ENCODE results near the gene TMEFF1.

TMEFF1 gene

DNA sequence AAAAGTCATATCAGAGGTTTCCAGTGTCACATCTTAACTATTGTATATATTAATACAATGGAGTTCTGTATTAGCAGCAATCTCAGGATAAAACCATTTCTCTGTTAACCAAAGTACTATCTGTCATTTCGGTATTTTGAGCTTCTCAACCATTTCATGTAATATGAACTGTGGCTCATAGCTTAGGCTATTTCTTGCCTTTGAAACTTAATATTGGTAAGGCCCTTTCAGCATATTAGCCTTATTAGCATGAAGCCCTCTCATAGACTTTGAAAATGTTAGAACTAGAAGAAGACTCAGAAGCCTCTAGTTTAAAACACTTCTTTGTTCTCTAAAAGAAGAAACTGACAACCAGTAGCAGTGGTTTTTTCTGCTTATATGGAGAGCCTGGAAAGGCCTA, 105.7 kb downstream of the TMEFF1 start:
- no peak for ATAC-seq

DNA sequence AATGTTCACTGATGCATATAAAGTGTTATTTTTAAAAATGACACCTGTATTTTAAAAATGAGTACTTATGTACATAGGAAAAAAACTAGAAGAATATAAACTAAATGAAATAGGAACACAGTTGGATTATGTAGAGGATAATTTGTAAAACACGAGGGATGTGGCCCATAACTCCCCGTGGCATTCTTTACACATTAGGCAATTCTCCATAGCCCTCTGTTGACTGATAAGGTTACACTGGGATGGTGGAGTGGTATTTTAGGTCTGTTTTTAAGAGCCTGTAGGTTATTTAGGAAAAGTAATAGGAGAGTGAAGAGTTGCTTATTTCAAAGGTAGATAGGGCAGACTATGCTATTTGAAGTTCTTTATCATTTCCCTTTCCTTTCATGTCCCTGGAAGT, 106.7 kb downstream of the TMEFF1 start:
- ATAC-seq = no peak

- no peak for ATAC-seq
These were observed 107.3 kb downstream of the TMEFF1 start for GRCh38 chr9:100580257-100580656.

DNA sequence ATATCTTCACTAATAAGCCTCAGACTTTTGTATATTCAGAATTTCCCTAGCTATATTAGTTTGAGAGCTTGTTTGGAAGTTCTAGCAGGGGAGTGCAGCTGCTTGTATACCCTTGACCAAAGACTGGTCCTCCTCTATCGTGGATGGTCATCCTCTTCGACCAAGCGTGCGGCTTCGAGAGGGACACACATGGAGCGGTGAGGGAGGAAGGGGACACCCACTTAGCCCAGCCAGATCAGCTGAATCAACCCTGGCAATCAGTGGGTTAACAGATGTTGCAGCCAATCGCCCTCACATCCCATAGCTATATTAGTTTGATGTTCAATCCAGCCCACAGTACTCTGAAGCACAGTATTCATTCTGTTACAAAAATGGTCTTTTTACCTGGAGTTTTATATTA, 108.1 kb downstream of the TMEFF1 start:
- no peak for ATAC-seq

GRCh38 chr9:100581661-100582060, 108.7 kb downstream of the TMEFF1 start:
- ATAC-seq = no peak

DNA sequence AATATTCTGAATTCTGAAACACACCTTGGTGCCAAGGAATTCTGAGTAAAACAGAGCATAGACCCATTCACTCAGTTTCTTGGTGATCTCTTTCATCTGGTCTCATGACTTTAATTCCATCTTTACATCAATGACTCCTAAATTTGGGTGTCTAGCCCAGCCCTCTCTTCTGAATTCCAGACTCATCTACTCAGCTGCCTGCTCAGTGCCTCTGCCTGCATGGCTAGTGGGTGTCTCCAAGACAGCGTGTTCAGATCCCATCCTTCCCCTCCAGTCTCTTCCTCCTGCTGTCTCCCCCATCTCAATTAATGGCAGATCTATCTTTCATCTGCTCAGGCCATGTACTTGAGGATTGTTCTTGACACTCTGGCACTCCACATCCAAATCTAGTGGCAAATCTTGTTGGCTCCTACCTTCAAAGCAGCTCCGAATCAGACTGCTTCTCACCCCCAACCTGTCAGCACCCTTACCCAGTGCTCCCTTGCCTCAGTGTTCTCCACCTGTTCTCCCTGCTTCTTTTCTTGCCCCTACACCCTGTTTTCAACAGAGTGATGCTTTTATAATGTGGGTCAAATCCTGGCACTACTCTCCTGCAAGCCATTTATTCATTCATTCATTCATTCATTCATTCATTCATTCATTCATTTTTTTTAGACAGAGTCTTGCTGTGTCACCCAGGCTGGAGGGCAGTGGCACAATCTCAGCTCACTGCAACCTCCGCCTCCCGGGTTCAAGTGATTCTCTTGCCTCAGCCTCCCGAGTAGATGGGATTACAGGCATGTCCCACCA, 110.3 kb downstream of the TMEFF1 start:
- ATAC-seq = no peak

DNA sequence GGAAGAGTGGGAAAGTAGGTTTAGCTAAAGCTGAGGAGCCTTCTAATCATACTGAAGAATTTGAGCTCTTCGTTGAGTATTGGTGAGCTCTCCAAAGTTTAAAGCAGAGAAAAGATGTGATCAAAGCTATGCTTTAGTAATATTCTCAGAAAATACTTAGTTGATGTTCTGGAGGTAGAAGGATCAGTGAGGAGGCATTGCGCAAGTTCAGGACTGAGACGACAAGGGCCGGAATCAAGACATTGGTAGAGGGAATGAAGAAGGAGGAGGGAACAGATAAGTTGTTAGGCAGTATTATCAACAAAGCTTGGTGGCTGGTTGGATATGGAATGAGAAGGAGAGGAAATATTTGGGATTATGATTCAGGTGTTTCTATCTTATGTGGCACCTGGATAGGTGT, 112.0 kb downstream of the TMEFF1 start:
- no peak for ATAC-seq

DNA sequence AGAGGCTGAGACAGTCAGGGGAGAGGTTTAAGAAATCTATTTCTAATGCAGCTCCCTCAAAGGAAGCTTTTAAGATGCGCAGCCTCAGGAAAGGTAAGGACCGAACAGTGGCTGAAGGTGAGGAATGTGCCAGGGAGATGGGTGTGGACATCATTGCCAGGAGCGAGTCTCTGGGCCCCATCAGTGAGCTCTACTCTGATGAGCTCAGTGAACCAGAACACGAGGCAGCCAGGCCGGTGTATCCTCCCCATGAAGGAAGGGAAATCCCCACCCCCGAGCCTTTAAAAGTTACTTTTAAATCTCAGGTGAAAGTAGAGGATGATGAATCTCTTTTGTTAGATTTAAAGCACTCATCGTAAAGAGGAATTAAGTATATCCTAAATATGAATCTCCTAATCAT, 113.1 kb downstream of the TMEFF1 start:
- no peak for ATAC-seq

GRCh38 chr9:100587375-100587774, 114.4 kb downstream of the TMEFF1 start:
- no peak for ATAC-seq

GRCh38 chr9:100589582-100589981, 116.6 kb downstream of the TMEFF1 start:
- no peak for ATAC-seq

GRCh38 chr9:100590481-100590880, 117.5 kb downstream of the TMEFF1 start:
- no peak for ATAC-seq

DNA sequence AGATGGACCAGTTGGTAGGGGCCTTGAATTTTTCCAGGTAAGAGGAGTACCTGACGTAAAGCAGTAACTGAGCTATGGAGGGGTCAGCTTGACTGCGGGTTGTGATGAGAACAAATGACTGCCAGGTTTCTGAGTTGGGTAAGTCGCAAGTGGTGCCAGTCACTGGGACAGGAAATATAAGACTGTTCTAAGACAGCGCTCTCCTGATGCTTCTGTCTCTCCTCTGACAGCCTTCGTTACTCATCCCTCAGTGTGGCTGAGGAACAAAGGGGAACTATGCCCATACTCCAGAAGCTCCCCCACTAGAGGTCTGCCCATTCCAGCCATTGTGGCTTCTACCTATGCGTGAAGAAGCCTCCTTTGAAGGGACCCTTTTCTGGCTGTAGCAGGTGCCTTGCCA, 118.2 kb downstream of the TMEFF1 start:
- no peak for ATAC-seq

- no peak for ATAC-seq
These were observed 118.9 kb downstream of the TMEFF1 start for GRCh38 chr9:100591639-100592412.

DNA sequence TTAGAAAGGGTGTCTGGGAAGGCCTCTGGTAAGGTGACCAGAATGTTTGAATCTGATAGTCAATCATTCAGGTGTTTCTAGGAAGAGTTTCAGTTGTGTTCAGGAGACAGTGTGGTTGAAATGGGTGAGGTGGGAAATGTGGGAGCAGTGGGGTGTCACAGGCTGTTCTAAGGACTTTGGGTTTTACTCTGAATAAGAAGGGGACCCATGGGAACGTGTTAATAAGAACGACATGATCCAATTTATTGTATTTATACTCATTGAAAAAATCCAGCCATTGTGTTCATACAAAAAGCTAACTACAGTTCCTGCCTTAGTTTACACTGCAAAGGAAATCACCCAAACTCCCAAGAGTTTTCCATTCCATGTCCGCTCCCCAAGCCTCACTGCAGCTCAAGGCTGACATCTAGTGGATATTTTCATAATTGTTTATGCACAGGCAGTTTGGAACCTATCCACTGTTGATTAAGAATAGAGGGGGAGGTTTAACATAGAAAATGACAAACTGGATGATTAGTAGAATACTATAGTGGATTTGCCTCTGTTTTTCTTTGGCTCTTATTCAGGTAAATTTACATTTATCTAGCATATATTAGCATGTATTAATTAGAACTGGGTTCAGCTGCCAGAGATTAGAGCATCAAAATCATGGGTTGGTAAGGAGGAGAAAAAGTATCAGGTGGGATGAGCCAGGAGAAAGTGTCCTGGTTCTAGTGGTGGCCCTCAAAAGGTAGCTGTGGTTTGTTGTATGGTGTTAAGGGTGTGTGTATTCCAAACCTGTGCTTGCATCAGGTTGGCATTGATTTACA, 122.6 kb downstream of the TMEFF1 start:
- peak in 1 of 2 donors; percentile 22 for ATAC-seq

- no peak for ATAC-seq
These were observed 124.3 kb downstream of the TMEFF1 start for GRCh38 chr9:100597236-100597635.

DNA sequence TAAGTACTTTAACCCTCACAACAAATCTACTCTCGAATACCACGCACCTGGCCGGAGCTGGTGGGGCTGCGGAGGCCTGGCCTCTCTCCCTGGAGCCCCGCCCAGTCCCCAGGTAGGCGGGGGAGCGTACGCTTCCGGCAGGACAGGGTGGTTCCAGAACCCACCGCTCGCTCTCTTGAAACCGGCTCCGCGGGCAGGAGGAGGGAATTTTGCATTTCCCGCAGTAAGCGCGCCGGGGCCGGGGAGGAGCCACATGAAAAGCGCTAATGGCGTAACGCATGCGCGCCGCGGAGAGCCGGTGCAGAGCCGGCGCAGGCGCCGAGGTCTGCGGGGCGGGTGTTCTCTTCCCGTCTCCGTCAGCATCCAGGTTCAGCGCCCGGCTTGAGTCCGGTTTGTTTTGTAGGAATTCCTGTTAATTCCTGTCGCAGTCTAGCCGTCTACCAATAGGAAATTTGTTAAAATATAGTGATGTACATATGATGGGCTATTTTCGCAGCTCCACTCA, 125.7 kb downstream of the TMEFF1 start:
- ATAC-seq = peak; percentile 79 to 82

- no peak for ATAC-seq
These were observed 127.7 kb downstream of the TMEFF1 start for GRCh38 chr9:100600521-100601079.

DNA sequence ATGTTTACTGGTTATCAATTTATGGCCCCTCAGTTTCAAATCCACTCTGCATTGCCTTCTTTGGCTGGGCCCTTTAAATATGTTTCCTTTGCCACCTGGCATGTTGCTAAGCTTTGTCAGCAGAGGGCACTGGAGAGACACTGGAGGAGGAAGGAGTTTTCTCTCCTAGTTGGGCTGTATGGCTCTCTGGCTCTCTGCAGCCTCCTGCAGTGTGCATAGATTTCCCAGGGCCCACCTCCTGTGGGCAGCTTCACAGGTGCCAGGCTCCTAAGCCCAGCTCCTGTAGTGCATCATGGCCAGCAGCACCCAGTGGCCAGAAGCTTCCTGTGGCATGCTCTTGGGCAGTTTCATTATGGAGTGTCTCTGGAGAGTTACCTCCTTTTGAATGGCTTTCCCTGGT, 128.3 kb downstream of the TMEFF1 start:
- ATAC-seq = no peak

DNA sequence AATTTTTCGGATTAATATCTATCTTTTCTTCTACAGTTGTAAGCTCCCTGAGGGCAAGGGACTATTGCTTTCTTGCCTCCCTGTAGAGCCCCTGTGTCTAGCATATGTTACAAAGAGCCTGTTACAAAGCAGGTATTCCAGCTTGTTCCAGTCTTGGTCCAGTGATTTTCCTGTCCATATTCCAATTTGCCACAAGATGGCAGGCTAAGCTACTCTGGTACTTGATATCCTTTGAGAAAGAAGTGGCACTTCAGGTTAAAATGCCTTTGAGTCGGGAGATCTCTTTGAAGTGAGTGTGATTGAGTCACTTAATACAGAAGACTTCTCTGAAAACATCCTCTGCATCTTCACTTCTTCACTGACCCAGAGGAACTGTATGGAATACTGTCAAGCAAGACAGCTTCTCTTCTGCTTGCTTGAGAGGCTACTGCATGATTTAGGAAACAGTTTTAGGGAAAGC, 129.4 kb downstream of the TMEFF1 start:
- ATAC-seq = no peak

DNA sequence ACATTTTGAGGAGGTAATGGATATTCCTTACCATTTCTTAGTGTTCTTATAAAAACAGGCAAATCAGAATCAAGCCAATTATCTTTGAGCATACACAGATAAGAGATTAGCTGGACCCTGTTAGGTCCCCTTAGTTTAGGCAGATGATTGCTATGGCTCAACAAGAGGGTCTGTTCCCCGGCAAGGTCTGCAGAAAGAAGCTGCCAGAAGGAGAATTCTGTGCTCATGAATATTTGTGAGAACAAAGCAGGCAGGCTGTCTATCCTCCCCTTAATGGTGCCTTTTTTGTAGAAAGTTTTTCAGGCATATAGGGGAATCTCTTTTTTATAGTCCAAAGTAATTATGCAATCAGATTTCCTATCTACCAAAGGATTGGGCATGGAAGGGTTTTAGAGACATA, 132.5 kb downstream of the TMEFF1 start:
- ATAC-seq = no peak

DNA sequence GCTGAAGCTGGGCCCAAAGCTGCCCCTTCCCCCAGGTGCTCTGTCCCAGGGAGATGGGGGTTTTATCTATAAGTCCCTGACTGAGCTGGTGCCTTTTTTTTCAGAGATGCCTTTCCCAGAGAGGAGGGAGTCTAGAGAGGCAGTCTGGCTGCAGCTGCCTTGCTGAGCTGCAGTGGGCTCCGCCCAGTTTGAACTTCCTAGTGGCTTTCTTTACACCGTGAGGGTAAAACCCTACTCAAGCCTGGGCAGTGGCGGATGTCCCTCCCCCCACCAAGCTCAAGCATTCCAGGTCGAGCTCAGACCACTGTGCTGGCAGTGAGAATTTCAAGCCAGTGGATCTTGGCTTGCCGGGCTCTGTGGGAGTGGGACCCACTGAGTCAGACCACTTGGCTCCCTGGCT, 146.2 kb downstream of the TMEFF1 start:
- ATAC-seq = no peak

DNA sequence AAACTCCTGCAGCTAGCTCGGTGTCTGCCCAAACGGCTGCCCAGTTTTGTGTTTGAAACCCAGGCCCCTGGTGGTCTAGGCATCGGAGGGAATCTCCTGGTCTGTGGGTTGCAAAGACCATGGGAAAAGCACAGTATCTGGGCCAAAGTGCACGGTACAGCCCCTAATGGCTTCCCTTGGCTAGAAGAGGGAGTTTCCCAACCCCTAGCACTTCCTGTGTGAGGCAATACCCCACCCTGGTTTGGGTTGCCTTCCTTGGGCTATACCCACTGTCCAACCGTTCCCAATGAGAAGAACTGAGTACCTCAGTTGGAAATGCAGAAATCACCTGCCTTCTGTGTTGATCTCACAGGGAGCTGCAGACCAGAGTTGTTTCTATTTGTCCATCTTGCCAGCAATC, 146.7 kb downstream of the TMEFF1 start:
- ATAC-seq = no peak

GRCh38 chr9:100623969-100624368, 151.0 kb downstream of the TMEFF1 start:
- no peak for ATAC-seq
